Body of pancreas (tissue), 4 donors: ENCODE results near the gene GALNT2. TPM values are rescaled to one million over a fixed set of nuclear protein-coding genes. Genes with fewer than 3 reads are reported as not detected.

Source experiments
- ATAC-seq: fragments of 150-250 bp; one replicate; pipeline ENCODE4 v1.9.1; 2016
- DNase-seq, 4 donors: peaks; one replicate each; pipeline ENCODE4 v3.0.0-alpha.2; 2019
- H3K27ac ChIP-seq, 4 donors: fragments of 200-600 bp; sonication (generic); 1 replicate in 3 of 4; 2 replicates in 1 of 4; pipeline versions ENCODE4 v1.5.1 to v1.6.1; 2016 to 2019; ENCODE audit warnings: mild to moderate bottlenecking in 1 of 4, mixed read lengths in 1 of 4, moderate library complexity in 1 of 4
- H3K27me3 ChIP-seq, 2 donors: fragments of 200-600 bp; sonication (generic); one replicate each; pipeline ENCODE4 v1.6.0; 2016; ENCODE audit warnings: mild to moderate bottlenecking in 1 of 2
- H3K36me3 ChIP-seq, 2 donors: fragments of 200-600 bp; sonication (generic); replicated peaks in 1 of 2; 2 replicates each; pipeline ENCODE4 v1.5.1; 2016; ENCODE audit warnings: low read depth in 2 of 2; ENCODE audit not compliant: insufficient read depth in 1 of 2
- H3K4me1 ChIP-seq: fragments of 200-600 bp; sonication (generic); one replicate; pipeline ENCODE4 v1.6.0; 2016
- H3K4me3 ChIP-seq, 2 donors: fragments of 200-600 bp; sonication (generic); 1 replicate in 1 of 2; 2 replicates in 1 of 2; pipeline ENCODE4 v1.5.1; 2016 to 2019
- H3K9me3 ChIP-seq, 3 donors: fragments of 200-600 bp; sonication (generic); 1 replicate in 2 of 3; 2 replicates in 1 of 3; pipeline ENCODE4 v1.5.1; 2016
- POLR2A ChIP-seq, 3 donors: fragments of 450-650 bp; IDR thresholded peaks; one replicate each; pipeline ENCODE4 v1.6.1; 2016; ENCODE audit warnings: antibody characterized with exemption in 3 of 3, mild to moderate bottlenecking in 2 of 3
- WGBS, 2 donors: methylation state at CpG; one replicate each; pipeline ENCODE4 v1.1.5; 2017; 5-methylcytosine and 5-hydroxymethylcytosine counted together
- intact Hi-C: fragments of 100-400 bp; cut with DNase I; formaldehyde crosslinking; loops from one replicate; pipeline ENCODE4 v1.15.1; 2023
- total RNA-seq, 2 donors: library from RNA; depleted of rRNA; stranded (reverse); fragments of >200 nt; gene quantifications; one replicate each; pipeline ENCODE4 v1.1.0, GENCODE V29; 2016
- TF ChIP-seq, protein P1 (sequence below), 7 experiments: fragments of 450-650 bp in 4 of 7; fragments of 200-600 bp in 3 of 7; sonication (generic) in 3 of 7; IDR thresholded peaks; one replicate each; pipeline ENCODE4 v1.5.1; 2016 to 2019; ENCODE audit warnings: antibody characterized with exemption in 7 of 7

The GALNT2 gene
- total RNA-seq, 2 donors from 2014 or later: 45.9 to 68.6 TPM

GRCh38 chr1:230156536-230156935 lies 89.5 kb downstream of the GALNT2 start:
- no peaks in the 10 kb centered on the region for H3K36me3 ChIP-seq
- DNase-seq (no peak), ATAC-seq (no peak)
- H3K27ac ChIP-seq: peak overlapping the region in 1 of 4 donors; percentile 26
- TF ChIP-seq POLR2A (IDR thresholded peaks at IDR 0.05): no peak
- TF ChIP-seq, protein P1, sequence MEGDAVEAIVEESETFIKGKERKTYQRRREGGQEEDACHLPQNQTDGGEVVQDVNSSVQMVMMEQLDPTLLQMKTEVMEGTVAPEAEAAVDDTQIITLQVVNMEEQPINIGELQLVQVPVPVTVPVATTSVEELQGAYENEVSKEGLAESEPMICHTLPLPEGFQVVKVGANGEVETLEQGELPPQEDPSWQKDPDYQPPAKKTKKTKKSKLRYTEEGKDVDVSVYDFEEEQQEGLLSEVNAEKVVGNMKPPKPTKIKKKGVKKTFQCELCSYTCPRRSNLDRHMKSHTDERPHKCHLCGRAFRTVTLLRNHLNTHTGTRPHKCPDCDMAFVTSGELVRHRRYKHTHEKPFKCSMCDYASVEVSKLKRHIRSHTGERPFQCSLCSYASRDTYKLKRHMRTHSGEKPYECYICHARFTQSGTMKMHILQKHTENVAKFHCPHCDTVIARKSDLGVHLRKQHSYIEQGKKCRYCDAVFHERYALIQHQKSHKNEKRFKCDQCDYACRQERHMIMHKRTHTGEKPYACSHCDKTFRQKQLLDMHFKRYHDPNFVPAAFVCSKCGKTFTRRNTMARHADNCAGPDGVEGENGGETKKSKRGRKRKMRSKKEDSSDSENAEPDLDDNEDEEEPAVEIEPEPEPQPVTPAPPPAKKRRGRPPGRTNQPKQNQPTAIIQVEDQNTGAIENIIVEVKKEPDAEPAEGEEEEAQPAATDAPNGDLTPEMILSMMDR (IDR thresholded peaks at IDR 0.05): no peak
- H3K27me3 ChIP-seq: no peaks in the 10 kb centered on the region
- H3K4me1 ChIP-seq: peaks cover 94% of the 10 kb centered on the region
- H3K9me3 ChIP-seq: no peaks in the 10 kb centered on the region
- 49 to 52% methylated on average over 4 of the region's 4 CpGs for WGBS, 2 donors
- intact Hi-C loops: no loop called here
- no peak overlapping the region for H3K4me3 ChIP-seq

- Histone ChIP-seq H3K27me3 (no peaks in the 10 kb centered on the region), H3K36me3 (no peaks in the 10 kb centered on the region), H3K27ac (peak overlapping the region in 3 of 4 donors; percentile 4 to 57 (median 46)), H3K4me1 (peaks cover 85% of the 10 kb centered on the region), H3K9me3 (no peaks in the 10 kb centered on the region), H3K4me3 (no peak overlapping the region)
- 72 to 74% methylated on average over 12 of the region's 12 CpGs for WGBS, 2 donors
- no peak for ATAC-seq
- intact Hi-C loops: no loop called here
- TF ChIP-seq, protein P1 (IDR thresholded peaks at IDR 0.05): no peak
- TF ChIP-seq POLR2A (IDR thresholded peaks at IDR 0.05): no peak
- DNase-seq: peak in 1 of 4 donors; percentile 8
These were observed 90.7 kb downstream of the GALNT2 start for GRCh38 chr1:230157420-230158390.

GRCh38 chr1:230158415-230159291 lies 91.6 kb downstream of the GALNT2 start:
- TF ChIP-seq, protein P1 (IDR thresholded peaks at IDR 0.05): no peak
- no peak for TF ChIP-seq POLR2A (IDR thresholded peaks at IDR 0.05)
- H3K27me3 ChIP-seq: no peaks in the 10 kb centered on the region
- DNase-seq (peak in 2 of 4 donors; percentile 58 to 64), ATAC-seq (peak; percentile 60)
- no peaks in the 10 kb centered on the region for H3K9me3 ChIP-seq
- intact Hi-C loops: no loop called here
- no peak overlapping the region for H3K4me3 ChIP-seq
- 14 to 15% methylated on average over 12 of the region's 12 CpGs for WGBS, 2 donors
- H3K4me1 ChIP-seq: peaks cover 80% of the 10 kb centered on the region
- no peaks in the 10 kb centered on the region for H3K36me3 ChIP-seq
- H3K27ac ChIP-seq: peak overlapping the region; percentile 30 to 63 (median 52)

DNA sequence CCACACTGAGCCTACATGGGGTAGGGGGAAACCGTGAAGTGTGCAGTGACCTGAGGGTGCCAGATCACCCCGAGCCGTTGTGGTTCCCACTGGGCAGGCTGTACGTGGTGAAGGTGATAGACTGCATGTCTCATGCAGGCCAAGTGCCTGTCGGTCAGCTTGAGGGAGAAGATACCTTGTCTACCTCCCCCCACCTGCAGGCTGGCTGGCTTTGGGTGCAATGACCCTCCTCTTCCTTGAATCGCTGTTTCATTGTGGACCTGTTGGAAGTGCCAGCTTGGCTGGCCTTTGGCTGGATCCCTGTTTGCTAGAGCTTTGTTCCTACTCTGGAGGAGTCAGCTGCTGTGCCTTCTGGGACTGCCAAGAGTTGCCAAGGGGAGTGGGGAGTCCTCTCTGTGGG lies 92.5 kb downstream of the GALNT2 start:
- intact Hi-C loops: no loop called here
- H3K27ac ChIP-seq: peak overlapping the region; percentile 30 to 63 (median 52)

More for the DNA sequence above, 92.5 kb downstream of the GALNT2 start:
- Histone ChIP-seq H3K36me3 (no peaks in the 10 kb centered on the region), H3K9me3 (no peaks in the 10 kb centered on the region), H3K4me1 (peaks cover 80% of the 10 kb centered on the region), H3K4me3 (no peak overlapping the region), H3K27me3 (no peaks in the 10 kb centered on the region)
- ATAC-seq (no peak), DNase-seq (peak in 1 of 4 donors; percentile 32)
- 33 to 40% methylated on average over 4 to 6 of the region's 6 CpGs for WGBS, 2 donors
- TF ChIP-seq, protein P1 (IDR thresholded peaks at IDR 0.05): no peak
- TF ChIP-seq POLR2A (IDR thresholded peaks at IDR 0.05): no peak
